GM19043 (cell line): ENCODE measurements around the gene MACROD2.

Source experiments
- ATAC-seq: cut with Tn5 transposase; IDR thresholded peaks from one replicate; pipeline ENCODE4 v1.9.1; 2021; ENCODE audit warnings: low read depth; ENCODE audit not compliant: unreplicated experiment

MACROD2 gene

GRCh38 chr20:14685183-14685582 lies 689.9 kb downstream of the MACROD2 start:
- no peak for ATAC-seq

GRCh38 chr20:14687313-14687712 lies 692.0 kb downstream of the MACROD2 start:
- no peak for ATAC-seq

DNA sequence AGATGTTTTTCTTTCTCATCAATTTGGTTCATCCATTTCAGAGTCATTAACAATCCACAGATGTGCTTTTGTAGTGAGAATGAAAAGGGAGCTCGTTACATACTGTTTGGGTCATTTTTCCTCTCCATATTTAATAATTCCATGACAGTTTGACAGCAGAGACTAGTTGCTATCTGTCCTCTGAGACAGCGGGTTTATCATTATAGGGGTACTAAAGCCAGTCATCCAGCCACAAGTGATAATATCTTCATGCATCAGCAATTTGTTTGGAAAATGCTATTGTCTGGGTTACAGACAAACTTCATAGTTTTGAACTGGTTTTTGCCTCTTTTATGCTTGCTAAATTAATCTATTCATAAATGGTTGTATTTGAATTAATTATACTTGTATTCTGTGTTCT lies 692.7 kb downstream of the MACROD2 start:
- no peak for ATAC-seq

DNA sequence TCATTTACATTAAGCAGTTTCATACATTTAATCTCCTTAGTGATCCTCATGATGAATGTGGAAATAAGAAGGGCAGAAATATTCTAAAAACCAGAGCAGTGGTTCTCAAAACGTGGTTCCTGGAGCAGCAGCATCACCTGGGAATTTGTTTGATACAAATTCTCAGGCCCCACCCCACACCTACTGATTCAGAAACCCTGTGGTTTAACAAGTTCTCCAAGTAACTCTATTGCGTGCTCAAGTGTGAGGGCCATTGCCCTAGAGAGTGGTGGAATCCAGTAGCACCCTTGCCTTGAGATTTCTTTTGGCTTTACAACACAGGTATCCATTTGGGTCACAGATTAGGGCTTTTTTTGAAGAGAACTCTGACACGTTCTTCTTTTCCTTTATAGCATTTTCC lies 696.7 kb downstream of the MACROD2 start:
- peak; percentile 60 for ATAC-seq

GRCh38 chr20:14696478-14696877 lies 701.2 kb downstream of the MACROD2 start:
- no peak for ATAC-seq

DNA sequence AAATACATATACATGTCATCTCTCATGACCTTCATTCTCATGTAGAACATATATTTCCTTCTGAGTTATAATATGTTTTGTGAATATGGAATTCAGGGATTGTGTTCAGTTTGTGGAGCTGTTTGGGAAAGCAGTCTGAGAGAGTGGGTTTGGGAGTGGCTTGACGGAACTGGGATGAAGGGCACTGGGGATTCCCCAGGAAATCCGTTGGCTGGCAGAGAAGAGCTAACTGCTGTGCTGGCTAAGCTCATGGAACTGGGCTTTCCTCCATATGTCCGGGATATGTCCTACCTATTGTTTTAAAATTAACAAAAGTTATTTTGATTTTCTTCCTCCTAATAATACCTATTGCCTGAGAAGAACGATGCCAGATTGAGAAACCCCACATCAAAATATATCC lies 701.6 kb downstream of the MACROD2 start:
- ATAC-seq, result no peak

DNA sequence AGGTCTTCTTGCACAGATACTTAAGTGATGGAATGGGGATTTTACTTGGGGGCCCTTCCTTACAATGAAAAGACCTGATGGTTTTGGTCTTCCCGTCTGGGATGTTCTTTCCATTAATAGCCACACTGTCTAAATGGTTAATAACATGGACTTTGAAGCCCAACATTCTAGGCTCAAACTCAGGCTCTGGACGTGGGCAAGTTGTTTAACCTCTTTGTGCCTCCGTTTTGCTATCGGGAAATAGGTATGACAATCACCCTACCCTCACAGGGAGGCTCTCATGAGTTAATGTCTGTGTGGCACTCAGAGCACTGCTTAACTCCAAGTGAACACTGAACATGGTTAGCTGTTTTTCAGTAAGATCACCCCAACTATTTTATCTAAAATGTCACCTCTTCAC lies 702.8 kb downstream of the MACROD2 start:
- no peak for ATAC-seq

GRCh38 chr20:14698605-14699373 lies 703.5 kb downstream of the MACROD2 start:
- ATAC-seq, result no peak

DNA sequence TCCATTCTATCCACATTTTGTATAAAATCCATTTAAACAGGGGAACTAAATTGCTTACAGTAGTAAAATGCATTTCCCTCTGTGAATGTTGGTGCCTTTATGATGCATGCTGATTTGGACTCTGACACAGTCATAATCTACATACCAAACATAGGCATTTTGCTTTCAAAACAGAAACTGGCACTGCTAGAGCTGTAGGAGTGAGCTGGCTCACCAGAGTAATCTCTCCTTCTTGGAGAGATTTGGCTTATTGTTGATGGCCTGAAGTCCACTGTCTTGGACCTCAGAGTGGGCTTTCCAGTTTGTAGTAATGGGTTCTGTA lies 705.3 kb downstream of the MACROD2 start:
- ATAC-seq, result peak; percentile 43

DNA sequence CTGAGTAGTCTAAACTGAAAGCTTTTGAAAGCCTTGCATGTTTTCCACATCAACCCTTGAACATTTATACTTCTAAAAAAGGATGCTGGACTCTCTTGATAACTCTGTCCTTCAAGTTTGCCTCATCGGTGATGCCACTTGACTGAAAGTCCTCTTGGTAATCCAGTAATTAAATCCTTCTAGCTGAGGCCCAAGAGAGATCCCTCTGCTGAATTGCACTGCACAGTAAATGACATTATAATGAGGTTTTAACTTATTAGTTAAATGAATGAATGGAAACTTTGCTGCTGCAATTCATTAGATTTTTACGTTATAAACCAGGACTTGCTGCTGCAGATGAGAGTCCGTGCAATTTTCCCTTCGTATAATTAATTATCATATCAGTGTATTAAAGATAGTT lies 706.0 kb downstream of the MACROD2 start:
- no peak for ATAC-seq

- no peak for ATAC-seq
Observed at GRCh38 chr20:14706555-14706954, 711.2 kb downstream of the MACROD2 start.

- ATAC-seq, result no peak
Observed at GRCh38 chr20:14707026-14707680, 711.8 kb downstream of the MACROD2 start.

GRCh38 chr20:14707865-14708596 lies 712.7 kb downstream of the MACROD2 start:
- ATAC-seq, result no peak

- no peak for ATAC-seq
Observed at GRCh38 chr20:14709439-14709838, 714.1 kb downstream of the MACROD2 start.

GRCh38 chr20:14710951-14711350 lies 715.6 kb downstream of the MACROD2 start:
- no peak for ATAC-seq

DNA sequence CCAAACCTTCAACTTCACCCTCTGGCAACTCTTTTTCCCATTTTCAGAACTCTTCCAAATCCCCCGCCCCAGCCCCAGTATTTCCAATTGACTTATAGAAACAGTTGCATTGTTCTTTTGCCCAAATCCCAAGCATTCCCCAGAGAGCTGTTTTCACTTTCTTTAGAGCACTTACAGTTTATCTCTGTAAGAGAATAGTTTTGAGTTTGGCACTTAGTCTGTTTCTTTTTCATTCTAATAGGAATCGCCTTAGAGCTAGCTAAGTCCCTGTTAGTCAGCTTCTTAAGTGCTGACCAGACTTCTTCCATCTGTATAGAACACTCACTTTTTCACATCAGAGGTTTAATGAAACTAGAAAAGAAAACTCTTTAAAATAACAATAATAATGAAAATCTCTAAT lies 716.3 kb downstream of the MACROD2 start:
- ATAC-seq, result no peak

DNA sequence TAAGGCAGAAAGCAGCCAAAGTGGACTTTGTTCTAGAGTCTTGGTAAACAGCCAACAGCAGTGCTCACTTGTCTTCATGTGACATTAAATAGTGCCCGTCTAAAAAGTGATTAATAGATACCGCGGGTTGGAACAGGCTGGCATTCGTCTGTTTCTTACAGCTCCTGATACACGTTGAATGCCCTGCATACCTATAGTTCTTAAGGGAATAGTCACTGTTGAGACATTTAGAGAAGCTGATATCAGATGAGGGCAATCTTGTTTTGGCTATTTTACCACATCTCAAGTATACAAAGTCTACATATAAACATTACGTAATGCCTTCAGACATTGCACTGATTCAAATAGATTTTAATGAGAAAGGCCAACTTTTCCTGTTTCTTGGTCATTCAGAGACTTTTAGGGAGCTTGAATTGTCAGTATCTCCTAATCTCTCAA lies 717.0 kb downstream of the MACROD2 start:
- ATAC-seq, result no peak

- ATAC-seq, result no peak
Observed at GRCh38 chr20:14715400-14715799, 720.1 kb downstream of the MACROD2 start.

DNA sequence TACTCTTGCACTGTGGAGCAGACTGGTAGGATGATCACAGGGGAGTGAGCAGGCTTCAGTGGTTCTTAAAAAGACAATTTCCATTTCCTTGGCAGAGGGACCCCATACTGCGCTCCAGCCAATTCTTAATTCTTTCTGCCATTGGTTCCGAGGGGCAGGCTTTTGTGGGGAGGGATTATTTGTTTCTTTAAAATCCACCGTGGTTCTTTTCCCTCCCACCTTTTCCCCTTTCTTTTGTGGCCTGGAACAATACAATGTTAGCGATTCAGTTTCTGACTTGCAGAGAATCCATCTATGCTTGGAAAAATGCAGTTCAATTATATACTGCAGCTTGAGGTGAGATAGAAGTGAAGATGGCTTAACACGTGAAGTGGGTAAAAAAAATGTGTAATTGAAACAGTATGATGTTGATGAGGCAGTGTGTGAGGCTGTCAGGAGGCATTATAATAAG lies 721.1 kb downstream of the MACROD2 start:
- ATAC-seq, result no peak

GRCh38 chr20:14717134-14717999 lies 722.1 kb downstream of the MACROD2 start:
- ATAC-seq, result peak; percentile 90

- ATAC-seq, result no peak
Observed at GRCh38 chr20:14720251-14720650, 724.9 kb downstream of the MACROD2 start.
